K562 (cell line): ENCODE measurements around the gene ING1. TPM values are rescaled to one million over a fixed set of nuclear protein-coding genes. Genes with fewer than 3 reads are reported as not detected.
A peak's percentile ranks its signal among the peaks of the same experiment; 100 is the strongest.

Experiments used
- BRD9 ChIP-seq: fragments of 450-650 bp; IDR thresholded peaks from 2 replicates; pipeline ENCODE4 v1.6.1; 2018; ENCODE audit warnings: low read depth; ENCODE audit not compliant: partially characterized antibody
- EZH2 ChIP-seq: IDR thresholded peaks from 2 replicates; pipeline ENCODE4 v1.6.1; 2012; ENCODE audit warnings: low read depth, mild to moderate bottlenecking, inconsistent platforms, low read length, borderline replicate concordance
- HDAC3 ChIP-seq: fragments of 450-650 bp; IDR thresholded peaks from 2 replicates; pipeline ENCODE4 v1.6.1; 2018; ENCODE audit warnings: borderline replicate concordance, mild to moderate bottlenecking, moderate library complexity; ENCODE audit not compliant: partially characterized antibody
- NCOR1 ChIP-seq: fragments of 450-650 bp; IDR thresholded peaks from 2 replicates; pipeline ENCODE4 v1.6.1; 2016; ENCODE audit warnings: mild to moderate bottlenecking, moderate library complexity
- POLR2B ChIP-seq: fragments of 450-650 bp; IDR thresholded peaks from 2 replicates; pipeline ENCODE4 v1.6.1; 2018; ENCODE audit warnings: low read depth; ENCODE audit not compliant: partially characterized antibody
- SLC30A9 ChIP-seq: fragments of 250-450 bp; sonication (Bioruptor Pico); IDR thresholded peaks from 2 replicates; pipeline ENCODE4 v1.8.0; 2022; ENCODE audit warnings: mild to moderate bottlenecking, moderate library complexity
- TAL1 ChIP-seq: fragments of 450-650 bp; IDR thresholded peaks from 2 replicates; pipeline ENCODE4 v1.6.1; 2016; ENCODE audit warnings: mild to moderate bottlenecking
- TBP ChIP-seq: optimal IDR thresholded peaks from 2 replicates; pipeline ENCODE3; 2011; ENCODE audit warnings: low read depth, low read length, improper control_type of control experiment
- TCF3 ChIP-seq: sonication (generic); formaldehyde crosslinking; IDR thresholded peaks from 2 replicates; pipeline ENCODE4 v1.4.0; 2020; ENCODE audit warnings: mild to moderate bottlenecking, missing genetic modification reagents
- TEAD1 ChIP-seq, 2 experiments: fragments of 450-650 bp in 1 of 2; sonication (generic) in 1 of 2; formaldehyde crosslinking; IDR thresholded peaks; 2 replicates each; pipeline versions ENCODE4 v1.4.0 to v1.8.0; 2020 to 2022; ENCODE audit warnings: mild to moderate bottlenecking in 2 of 2, missing genetic modification reagents in 1 of 2
- TEAD4 ChIP-seq, 2 experiments: sonication (generic) in 1 of 2; formaldehyde crosslinking in 1 of 2; IDR thresholded peaks; 2 replicates each; pipeline versions ENCODE4 v1.6.1 to v1.8.0; 2012 to 2022; ENCODE audit warnings: borderline replicate concordance in 1 of 2, inconsistent platforms in 1 of 2, low read length in 1 of 2, mild to moderate bottlenecking in 1 of 2, missing genetic modification reagents in 1 of 2
- ZBED1 ChIP-seq: IDR thresholded peaks from 2 replicates; pipeline ENCODE4 v1.6.1; 2014
- ZNF696 ChIP-seq: fragments of 250-450 bp; sonication (Bioruptor Pico); conservative IDR thresholded peaks from 2 replicates; pipeline ENCODE4 v1.4.0; 2020; ENCODE audit warnings: mild to moderate bottlenecking, moderate library complexity
- ZNF707 ChIP-seq: fragments of 250-450 bp; sonication (Bioruptor Pico); conservative IDR thresholded peaks from 2 replicates; pipeline ENCODE4 v1.8.0; 2022; ENCODE audit warnings: inconsistent platforms, mild to moderate bottlenecking, moderate library complexity
- polyA plus RNA-seq, 8 experiments: library from polyadenylated mRNA; depleted of rRNA in 4 of 8; stranded (reverse) in 5 of 8; unstranded in 3 of 8; fragments of >200 nt; fragmentation: Nextera tagmentation in 2 of 8; fragmentation: Illumina TruSeq in 1 of 8; extraction: Ambion mirVana in 2 of 8; extraction: Trizol in 1 of 8; gene quantifications; 2 replicates each; pipeline versions ENCODE4 v1.2.1 to v1.2.3, GENCODE V29; 2011 to 2014; ENCODE audit warnings: inconsistent platforms in 1 of 8, missing spikeins in 1 of 8
- total RNA-seq, 7 experiments: library from RNA; depleted of rRNA in 6 of 7; stranded (reverse); fragments of >200 nt in 6 of 7; fragmentation: Illumina TruSeq in 2 of 7; extraction: Trizol in 2 of 7; gene quantifications; 2 replicates each; pipeline versions ENCODE4 v1.2.1 to v1.2.3, GENCODE V29; 2011 to 2021; ENCODE audit warnings: low replicate concordance in 1 of 7
- TF ChIP-seq, protein P1 (sequence below): fragments of 200-800 bp; sonication (Bioruptor generic); IDR thresholded peaks from 2 replicates; pipeline ENCODE4 v1.6.1; 2017; ENCODE audit warnings: missing genetic modification characterization, missing compliant biosample characterization
- TF ChIP-seq, protein P2 (sequence below), 2 experiments: fragments of 450-650 bp; formaldehyde crosslinking in 1 of 2; IDR thresholded peaks; 2 replicates each; pipeline versions ENCODE4 v1.4.0 to v1.6.1; 2014 to 2020; ENCODE audit warnings: mild to moderate bottlenecking in 2 of 2, borderline replicate concordance in 1 of 2, low read depth in 1 of 2

Gene ING1
- total and polyA plus RNA-seq, 9 of the 15 experiments (the other 6 are each of a cell fraction or from before 2014, with no cell fraction given) = 1.0 to 20.1 (median 8.2) TPM

DNA sequence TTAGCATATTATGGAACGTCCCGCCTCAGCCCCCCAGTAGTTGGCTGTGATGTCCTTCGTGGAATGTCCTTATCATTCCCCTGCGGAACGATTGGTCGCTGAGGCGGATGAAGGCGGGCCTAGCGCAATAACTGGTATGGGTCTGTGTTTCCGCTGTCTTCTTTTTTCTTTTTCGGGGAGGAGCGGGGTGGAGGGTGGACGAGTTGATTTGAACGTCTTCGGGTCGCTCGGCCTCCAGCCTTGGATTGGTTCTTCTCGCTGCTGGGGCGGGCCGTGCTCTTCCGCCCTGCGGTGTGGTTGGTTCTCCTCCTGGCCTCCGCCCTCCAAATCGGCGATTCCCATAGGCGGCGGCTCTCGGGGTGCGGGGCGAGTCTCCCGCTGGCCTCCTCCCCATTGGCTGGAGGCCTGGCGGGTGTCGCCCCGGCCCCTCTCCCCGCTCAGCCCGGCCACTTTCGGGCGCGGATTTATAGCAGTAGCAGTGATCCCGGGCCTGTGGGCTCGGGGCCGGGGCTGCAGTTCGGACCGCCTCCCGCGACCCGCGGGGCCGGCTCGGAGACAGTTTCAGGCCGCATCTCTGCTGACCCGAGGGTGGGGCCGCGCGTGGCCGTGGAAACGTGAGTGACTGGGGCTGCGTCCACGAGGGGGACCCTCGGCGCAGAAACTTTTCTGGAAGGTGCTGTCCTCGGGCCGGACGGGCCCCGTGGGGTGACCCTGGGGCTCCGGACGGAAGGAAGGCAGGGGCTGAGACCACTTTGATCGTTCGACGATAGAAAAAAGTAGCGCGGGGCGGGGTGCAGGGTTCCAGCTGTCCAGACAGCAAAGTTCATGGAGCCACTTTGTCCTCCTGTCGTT is 2.1 kb downstream of the ING1 start (continued):
- TF ChIP-seq TBP (no peak), ZNF696 (CRISPR knock-in tag) (no peak), TCF3 (CRISPR knock-in tag) (no peak), NCOR1 (no peak), EZH2 (no peak), ZNF707 (no peak), TEAD4 (IDR thresholded peaks at IDR 0.05; ENCODE audit: low read length) (peak; percentile 59), TEAD4 (CRISPR knock-in tag; IDR thresholded peaks at IDR 0.05; ENCODE audit: borderline replicate concordance) (no peak), ZBED1 (no peak), HDAC3 (no peak), TEAD1 (CRISPR knock-in tag; IDR thresholded peaks at IDR 0.05) (peak in 1 of 2 experiments; percentile 95; a peak in 2 of 4 replicates), POLR2B (peak; percentile 33), TAL1 (no peak), BRD9 (no peak), SLC30A9 (no peak)
- TF ChIP-seq, protein P1, sequence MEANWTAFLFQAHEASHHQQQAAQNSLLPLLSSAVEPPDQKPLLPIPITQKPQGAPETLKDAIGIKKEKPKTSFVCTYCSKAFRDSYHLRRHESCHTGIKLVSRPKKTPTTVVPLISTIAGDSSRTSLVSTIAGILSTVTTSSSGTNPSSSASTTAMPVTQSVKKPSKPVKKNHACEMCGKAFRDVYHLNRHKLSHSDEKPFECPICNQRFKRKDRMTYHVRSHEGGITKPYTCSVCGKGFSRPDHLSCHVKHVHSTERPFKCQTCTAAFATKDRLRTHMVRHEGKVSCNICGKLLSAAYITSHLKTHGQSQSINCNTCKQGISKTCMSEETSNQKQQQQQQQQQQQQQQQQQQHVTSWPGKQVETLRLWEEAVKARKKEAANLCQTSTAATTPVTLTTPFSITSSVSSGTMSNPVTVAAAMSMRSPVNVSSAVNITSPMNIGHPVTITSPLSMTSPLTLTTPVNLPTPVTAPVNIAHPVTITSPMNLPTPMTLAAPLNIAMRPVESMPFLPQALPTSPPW (CRISPR knock-in tag) = peak; percentile 56
- TF ChIP-seq, protein P2, sequence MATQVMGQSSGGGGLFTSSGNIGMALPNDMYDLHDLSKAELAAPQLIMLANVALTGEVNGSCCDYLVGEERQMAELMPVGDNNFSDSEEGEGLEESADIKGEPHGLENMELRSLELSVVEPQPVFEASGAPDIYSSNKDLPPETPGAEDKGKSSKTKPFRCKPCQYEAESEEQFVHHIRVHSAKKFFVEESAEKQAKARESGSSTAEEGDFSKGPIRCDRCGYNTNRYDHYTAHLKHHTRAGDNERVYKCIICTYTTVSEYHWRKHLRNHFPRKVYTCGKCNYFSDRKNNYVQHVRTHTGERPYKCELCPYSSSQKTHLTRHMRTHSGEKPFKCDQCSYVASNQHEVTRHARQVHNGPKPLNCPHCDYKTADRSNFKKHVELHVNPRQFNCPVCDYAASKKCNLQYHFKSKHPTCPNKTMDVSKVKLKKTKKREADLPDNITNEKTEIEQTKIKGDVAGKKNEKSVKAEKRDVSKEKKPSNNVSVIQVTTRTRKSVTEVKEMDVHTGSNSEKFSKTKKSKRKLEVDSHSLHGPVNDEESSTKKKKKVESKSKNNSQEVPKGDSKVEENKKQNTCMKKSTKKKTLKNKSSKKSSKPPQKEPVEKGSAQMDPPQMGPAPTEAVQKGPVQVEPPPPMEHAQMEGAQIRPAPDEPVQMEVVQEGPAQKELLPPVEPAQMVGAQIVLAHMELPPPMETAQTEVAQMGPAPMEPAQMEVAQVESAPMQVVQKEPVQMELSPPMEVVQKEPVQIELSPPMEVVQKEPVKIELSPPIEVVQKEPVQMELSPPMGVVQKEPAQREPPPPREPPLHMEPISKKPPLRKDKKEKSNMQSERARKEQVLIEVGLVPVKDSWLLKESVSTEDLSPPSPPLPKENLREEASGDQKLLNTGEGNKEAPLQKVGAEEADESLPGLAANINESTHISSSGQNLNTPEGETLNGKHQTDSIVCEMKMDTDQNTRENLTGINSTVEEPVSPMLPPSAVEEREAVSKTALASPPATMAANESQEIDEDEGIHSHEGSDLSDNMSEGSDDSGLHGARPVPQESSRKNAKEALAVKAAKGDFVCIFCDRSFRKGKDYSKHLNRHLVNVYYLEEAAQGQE (IDR thresholded peaks at IDR 0.05; ENCODE audit: borderline replicate concordance) = no peak
- TF ChIP-seq, protein P2 (CRISPR knock-in tag; IDR thresholded peaks at IDR 0.05; ENCODE audit: low read depth) = no peak
